ENCODE results near the gene CELA3B.
"Not testable (repeated sequence)": the region's sequence is repeated elsewhere in the genome, so short reads cannot be mapped to it uniquely, and the experiment has no call there.

Gene CELA3B

DNA sequence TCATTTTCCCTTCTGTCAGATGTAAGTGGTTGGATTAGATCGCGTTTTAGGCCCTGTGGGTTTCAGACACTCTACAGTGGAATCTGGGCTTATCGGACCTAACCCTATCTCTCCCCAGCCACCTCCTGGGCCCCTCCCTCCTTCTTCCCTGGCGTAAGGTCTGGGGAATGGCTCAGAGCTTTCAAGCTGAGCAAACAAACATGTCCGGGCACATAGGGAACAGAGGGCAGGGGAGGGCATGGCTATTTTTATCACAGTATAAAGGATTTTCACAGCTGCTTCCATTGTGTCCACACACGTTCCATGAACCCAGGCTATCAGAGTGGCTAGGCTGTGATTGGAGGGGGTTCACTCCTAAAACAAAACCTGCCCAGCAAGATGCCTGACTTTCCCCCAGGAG, 2.1 kb upstream of the CELA3B start:
- DNase-seq (ENCODE audit: insufficient read length, low spot score); FAIRE-seq: not testable (repeated sequence)

DNA sequence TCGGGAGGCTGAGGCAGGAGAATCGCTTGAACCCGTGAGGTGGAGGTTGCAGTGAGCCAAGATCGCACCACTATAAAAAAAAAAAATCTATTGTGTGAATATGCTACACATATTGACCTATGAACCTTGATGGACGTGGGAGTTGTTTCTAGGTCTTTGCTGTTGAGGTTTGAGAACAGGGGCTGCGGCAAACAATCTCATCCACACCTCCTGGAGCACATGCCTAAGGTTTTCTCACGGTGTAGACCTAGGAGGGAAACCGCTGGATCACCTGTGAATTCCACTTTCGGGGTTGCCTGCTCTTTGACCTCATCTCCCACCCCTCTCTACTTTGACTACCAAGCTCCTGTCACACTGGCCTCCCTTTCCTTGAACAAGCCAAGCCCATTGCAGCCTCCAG, 1.5 kb upstream of the CELA3B start:
- not testable (repeated sequence) for DNase-seq (ENCODE audit: insufficient read length, low spot score); FAIRE-seq

GRCh38 chr1:21978209-21978608, 1.4 kb downstream of the CELA3B start:
- not testable (repeated sequence) for FAIRE-seq; DNase-seq (ENCODE audit: insufficient read length, low spot score)

DNA sequence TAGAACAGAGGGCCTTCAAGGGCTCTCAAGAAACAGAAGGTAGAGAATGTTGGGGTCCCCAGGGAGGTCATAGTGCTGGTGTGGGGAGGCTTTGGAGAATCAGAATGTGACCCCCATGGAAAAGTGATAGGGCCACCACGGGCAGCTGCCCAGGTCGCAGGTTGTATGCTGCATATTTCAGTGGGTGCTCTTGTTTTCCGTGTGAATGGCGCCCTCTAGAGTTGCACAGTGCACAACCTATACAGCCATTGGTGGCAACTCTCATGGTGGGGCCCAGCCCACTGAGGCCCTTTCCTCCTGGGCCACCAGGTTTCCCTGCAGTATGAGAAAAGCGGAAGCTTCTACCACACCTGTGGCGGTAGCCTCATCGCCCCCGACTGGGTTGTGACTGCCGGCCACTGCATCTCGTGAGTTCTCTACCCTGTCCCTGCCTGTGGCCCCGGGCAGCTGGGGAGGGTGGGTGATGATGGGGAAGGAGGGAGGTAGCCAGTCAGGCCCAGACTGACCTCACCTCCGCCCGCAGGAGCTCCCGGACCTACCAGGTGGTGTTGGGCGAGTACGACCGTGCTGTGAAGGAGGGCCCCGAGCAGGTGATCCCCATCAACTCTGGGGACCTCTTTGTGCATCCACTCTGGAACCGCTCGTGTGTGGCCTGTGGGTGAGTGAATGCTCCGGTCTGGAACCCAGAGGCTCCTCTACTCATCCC, 3.8 kb downstream of the CELA3B start:
- not testable (repeated sequence) for DNase-seq (ENCODE audit: insufficient read length, low spot score); FAIRE-seq

DNA sequence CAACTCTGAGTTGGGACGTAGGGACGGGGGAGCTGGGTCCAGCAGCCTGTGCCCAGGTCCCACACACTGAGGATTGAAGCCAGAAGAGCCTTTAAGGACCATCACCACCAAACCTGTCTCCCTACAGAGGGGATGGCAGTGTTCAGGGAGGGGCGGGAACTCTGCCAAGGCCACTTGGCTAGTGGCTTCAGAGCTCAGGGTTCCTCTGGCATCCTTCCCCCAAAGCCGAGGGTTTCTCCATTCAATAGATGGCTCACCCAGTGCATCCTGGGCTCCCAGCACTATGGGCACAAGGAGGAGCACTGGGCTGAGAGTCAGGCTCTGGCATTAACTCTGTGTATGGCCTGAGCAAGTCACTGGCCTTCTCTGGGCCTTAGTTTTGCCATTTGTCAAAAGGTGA, 4.4 kb downstream of the CELA3B start:
- not testable (repeated sequence) for FAIRE-seq; DNase-seq (ENCODE audit: insufficient read length, low spot score)

GRCh38 chr1:21982122-21982521, 5.3 kb downstream of the CELA3B start:
- FAIRE-seq; DNase-seq (ENCODE audit: insufficient read length, low spot score): not testable (repeated sequence)

- FAIRE-seq; DNase-seq (ENCODE audit: insufficient read length, low spot score): not testable (repeated sequence)
Observed at GRCh38 chr1:21983539-21983938, 6.7 kb downstream of the CELA3B start.

- DNase-seq (ENCODE audit: insufficient read length, low spot score); FAIRE-seq: not testable (repeated sequence)
Observed at GRCh38 chr1:21985893-21986292, 9.1 kb downstream of the CELA3B start.

DNA sequence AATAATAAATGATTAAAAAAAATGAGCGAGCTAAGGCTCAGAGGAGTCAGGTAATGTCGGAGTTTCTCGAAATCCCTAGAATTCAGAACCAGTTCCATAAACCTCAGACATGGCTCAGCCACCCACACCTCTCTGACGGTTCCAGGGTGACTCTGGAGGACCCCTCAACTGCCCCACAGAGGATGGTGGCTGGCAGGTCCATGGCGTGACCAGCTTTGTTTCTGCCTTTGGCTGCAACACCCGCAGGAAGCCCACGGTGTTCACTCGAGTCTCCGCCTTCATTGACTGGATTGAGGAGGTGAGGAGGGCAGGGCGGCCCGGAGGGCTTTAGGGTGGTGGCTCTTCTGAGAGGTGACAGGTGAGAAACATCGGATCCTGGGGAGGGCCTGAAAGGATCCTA, 9.6 kb downstream of the CELA3B start:
- not testable (repeated sequence) for DNase-seq (ENCODE audit: insufficient read length, low spot score); FAIRE-seq

GRCh38 chr1:21989672-21990393, 13.0 kb downstream of the CELA3B start:
- not testable (repeated sequence) for DNase-seq (ENCODE audit: insufficient read length, low spot score); FAIRE-seq

- not testable (repeated sequence) for DNase-seq (ENCODE audit: insufficient read length, low spot score); FAIRE-seq
Observed at GRCh38 chr1:21992186-21992585, 15.4 kb downstream of the CELA3B start.

DNA sequence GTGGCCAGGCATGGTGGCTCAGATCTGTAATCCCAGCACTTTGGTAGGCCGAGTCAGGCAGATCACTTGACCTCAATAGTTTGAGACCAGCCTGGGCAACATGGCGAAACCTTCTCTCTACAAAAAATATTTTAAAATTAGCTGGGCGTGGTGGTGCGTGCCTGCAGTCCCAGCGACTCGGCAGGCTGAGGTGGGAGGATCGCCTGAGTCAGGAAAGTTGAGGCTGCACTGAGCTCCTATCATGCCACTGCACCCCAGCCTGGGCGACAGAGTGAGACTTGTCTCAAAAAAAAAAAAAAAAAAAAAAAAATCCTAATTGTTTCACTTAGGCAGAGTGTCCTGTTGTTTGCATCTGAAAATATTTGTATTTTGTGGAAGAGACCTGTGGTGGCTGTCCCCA, 17.9 kb downstream of the CELA3B start:
- DNase-seq (ENCODE audit: insufficient read length, low spot score); FAIRE-seq: not testable (repeated sequence)

DNA sequence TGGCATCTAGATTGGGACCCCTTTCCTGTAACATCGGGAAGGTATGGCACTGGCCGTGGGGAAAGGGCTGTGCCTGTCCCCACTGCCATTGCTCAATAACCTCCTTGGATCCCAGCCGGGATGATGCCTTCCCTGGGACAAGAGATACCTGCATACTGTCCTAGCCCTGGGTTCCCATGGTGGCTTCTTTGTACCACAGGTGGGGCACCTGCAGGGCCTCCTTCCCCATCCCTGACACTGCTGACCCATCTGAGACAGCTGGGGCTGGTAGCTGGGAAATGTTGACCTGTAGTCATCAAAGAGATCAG, 19.8 kb downstream of the CELA3B start:
- DNase-seq (ENCODE audit: insufficient read length, low spot score); FAIRE-seq: not testable (repeated sequence)

DNA sequence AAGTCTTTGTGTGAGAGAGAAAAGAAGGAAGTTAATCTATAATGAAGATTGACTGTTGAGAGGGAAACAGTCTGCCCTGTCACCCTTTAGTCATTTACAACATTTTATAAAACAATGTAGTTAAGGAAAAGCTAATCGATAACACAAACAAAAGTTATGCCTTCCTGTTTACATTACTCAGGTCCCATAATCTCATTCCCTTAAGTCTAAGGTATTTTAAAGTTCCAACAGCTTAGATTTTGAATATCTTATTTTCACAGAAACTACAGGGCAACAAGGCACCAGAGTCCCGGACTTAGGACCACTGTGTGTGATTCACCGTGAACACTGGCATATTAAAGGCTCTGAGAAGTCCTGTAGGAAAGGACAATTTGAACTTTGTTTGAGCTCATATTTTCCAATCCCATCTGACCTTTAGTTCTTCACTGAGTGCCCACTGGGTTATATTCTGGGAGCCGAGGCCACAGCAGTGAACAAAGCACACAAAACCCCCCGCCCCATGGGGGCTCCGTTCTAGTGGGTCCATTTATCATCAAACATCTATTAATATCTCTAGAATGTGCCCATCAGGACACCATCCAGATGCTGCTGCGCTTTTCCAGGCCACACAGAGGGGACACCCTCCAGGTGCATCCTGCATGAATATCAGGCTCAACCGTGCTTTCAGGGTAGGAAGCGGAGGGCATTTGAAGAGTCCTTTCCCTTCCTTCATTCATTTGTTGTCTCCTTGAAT, 21.2 kb downstream of the CELA3B start:
- not testable (repeated sequence) for FAIRE-seq; DNase-seq (ENCODE audit: insufficient read length, low spot score)

DNA sequence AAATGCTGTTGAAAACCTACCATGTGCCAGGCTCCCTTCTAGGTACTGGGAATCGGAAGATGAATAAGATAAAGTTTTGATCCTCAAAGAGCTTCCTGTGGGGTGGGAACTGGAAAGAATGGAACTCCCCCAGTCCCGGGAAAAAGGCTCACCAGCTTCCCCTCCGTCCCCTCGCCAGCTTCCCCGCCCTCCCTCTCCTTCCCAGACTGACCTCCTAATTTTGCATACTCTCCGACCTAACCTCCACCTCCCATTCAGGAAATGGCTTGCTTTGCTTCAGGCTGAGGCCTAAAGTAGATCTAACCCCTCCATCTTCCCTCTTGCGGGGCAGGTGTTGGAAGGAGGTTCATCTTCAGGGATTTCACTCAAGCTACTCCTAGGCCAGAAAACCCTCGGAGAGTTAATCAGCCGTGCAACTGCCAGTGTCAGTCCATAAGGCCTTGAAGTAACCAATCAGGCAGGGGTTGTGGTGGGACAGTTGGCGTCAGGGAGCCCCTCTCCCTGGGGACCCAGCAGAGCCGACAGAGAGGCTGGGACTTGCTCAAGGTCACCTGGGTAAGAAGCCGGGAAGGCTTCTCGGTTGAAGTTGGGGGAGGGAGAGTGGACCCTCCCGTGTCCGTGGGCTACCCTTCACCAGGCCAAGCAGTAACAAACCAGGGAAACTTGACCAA, 21.9 kb downstream of the CELA3B start:
- not testable (repeated sequence) for FAIRE-seq; DNase-seq (ENCODE audit: insufficient read length, low spot score)

GRCh38 chr1:21999645-22000044, 22.8 kb downstream of the CELA3B start:
- not testable (repeated sequence) for FAIRE-seq; DNase-seq (ENCODE audit: insufficient read length, low spot score)

DNA sequence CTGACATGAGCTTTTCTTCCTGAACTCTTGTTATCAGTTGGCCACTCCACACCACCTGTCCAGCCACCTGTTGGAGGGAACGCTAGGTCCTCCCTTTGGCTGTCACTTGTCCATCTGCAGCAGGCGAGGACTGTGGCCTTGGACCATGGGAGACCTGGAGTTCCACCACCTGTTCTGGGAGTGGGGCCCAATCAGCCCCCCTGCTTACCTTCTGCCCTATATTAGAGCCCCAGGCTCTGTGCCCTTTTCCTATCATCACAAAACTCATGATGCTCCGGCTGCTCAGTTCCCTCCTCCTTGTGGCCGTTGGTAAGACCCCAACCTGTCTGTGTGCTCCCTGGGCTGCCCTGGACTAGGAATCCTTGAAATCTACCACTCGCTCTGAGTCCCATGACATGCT, 24.6 kb downstream of the CELA3B start, which contains the start of gene CELA3A:
Gene CELA3A (plus strand): TSS at position 249 of the 400 bp plus-strand sequence. CDS start 18 bp downstream, at position 267.
- DNase-seq (ENCODE audit: insufficient read length, low spot score): no peak
- FAIRE-seq: no peak

- not testable (repeated sequence) for FAIRE-seq; DNase-seq (ENCODE audit: insufficient read length, low spot score)
Observed at GRCh38 chr1:22002461-22002860, 25.6 kb downstream of the CELA3B start.

- DNase-seq (ENCODE audit: insufficient read length, low spot score); FAIRE-seq: not testable (repeated sequence)
Observed at GRCh38 chr1:22002875-22003274, 26.1 kb downstream of the CELA3B start.

DNA sequence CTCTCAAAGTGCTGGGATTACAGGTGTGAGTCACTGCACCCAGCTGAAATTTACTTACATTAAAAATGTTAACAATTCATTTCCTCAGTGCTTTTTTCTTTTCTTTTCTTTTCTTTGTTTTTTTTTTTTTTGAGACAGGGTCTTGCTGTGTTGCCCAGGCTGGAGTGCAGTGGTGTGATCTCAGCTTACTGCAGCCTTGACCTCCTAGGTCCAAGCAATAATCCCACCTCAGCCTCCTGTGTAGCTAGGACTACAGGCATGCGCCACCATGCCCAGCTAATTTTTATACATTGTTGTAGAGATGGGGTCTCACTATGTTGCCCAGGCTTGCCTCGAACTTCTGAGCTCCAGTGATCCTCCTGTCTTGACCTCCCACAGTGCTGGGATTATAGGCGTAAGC, 27.1 kb downstream of the CELA3B start:
- FAIRE-seq; DNase-seq (ENCODE audit: insufficient read length, low spot score): not testable (repeated sequence)

Measured in GM19239 (cell line).